CD8-positive, alpha-beta memory T cell (primary cell): Measurements from ENCODE around the gene DUS3L. TPM values are rescaled to one million over a fixed set of nuclear protein-coding genes. Genes with fewer than 3 reads are reported as not detected.
"Not testable (repeated sequence)": the region's sequence is repeated elsewhere in the genome, so short reads cannot be mapped to it uniquely, and the experiment has no call there.

Experiments
- CTCF ChIA-PET: fragments of 350-600 bp; sonication (Branson Sonifier 250); formaldehyde crosslinking; loops from one replicate; lab custom pipeline; 2021; ENCODE audit warnings: antibody characterized with exemption; lab: Charles Lee
- POLR2A ChIA-PET: fragments of 350-600 bp; sonication (Branson Sonifier 250); formaldehyde crosslinking; loops from one replicate; lab custom pipeline; 2021; ENCODE audit warnings: antibody characterized with exemption; lab: Charles Lee
- DNase-seq, 5 donors: peaks; one replicate each; pipeline versions ENCODE4 v3.0.0 to v3.0.0-alpha.2; 2020 to 2022; ENCODE audit warnings: mixed read lengths in 1 of 5
- H3K27ac ChIP-seq: one replicate; pipeline ENCODE4 v1.7.0; 2013; ENCODE audit warnings: low read depth, mild to moderate bottlenecking, low read length, moderate library complexity
- H3K27me3 ChIP-seq: 2 replicates; pipeline ENCODE4 v1.7.0; 2013; ENCODE audit warnings: low read length, mild to moderate bottlenecking; ENCODE audit not compliant: insufficient read depth, poor library complexity, severe bottlenecking
- H3K36me3 ChIP-seq: 2 replicates; pipeline ENCODE4 v1.7.0; 2013; ENCODE audit warnings: mild to moderate bottlenecking, low read length, moderate library complexity; ENCODE audit not compliant: insufficient read depth
- H3K4me1 ChIP-seq: 2 replicates; pipeline ENCODE4 v1.7.0; 2013; ENCODE audit warnings: mild to moderate bottlenecking, low read length, moderate library complexity; ENCODE audit not compliant: insufficient read depth
- H3K4me3 ChIP-seq: 2 replicates; pipeline ENCODE4 v1.7.0; 2013; ENCODE audit warnings: mild to moderate bottlenecking, low read length
- H3K9me3 ChIP-seq: 2 replicates; pipeline ENCODE4 v1.7.0; 2013; ENCODE audit warnings: mild to moderate bottlenecking, low read length
- H3K27ac Mint-ChIP-seq, 8 donors: one replicate each; pipeline ENCODE4 v1.8.0; 2020 to 2021; ENCODE audit warnings: mixed read lengths in 8 of 8, mild to moderate bottlenecking in 6 of 8, inconsistent platforms in 3 of 8, moderate library complexity in 3 of 8
- H3K27me3 Mint-ChIP-seq, 2 donors: one replicate each; pipeline ENCODE4 v1.8.0; 2020 to 2021; ENCODE audit warnings: mixed read lengths in 2 of 2, mild to moderate bottlenecking in 1 of 2, moderate library complexity in 1 of 2
- H3K36me3 Mint-ChIP-seq, 3 donors: one replicate each; pipeline ENCODE4 v1.8.0; 2020 to 2021; ENCODE audit warnings: mixed read lengths in 3 of 3, inconsistent platforms in 1 of 3, mild to moderate bottlenecking in 1 of 3
- H3K4me1 Mint-ChIP-seq, 3 donors: one replicate each; pipeline ENCODE4 v1.8.0; 2020 to 2021; ENCODE audit warnings: mixed read lengths in 3 of 3, inconsistent platforms in 1 of 3, mild to moderate bottlenecking in 1 of 3
- H3K4me3 Mint-ChIP-seq, 7 donors: one replicate each; pipeline ENCODE4 v1.8.0; 2020 to 2021; ENCODE audit warnings: mixed read lengths in 7 of 7, mild to moderate bottlenecking in 6 of 7, moderate library complexity in 4 of 7, inconsistent platforms in 2 of 7
- H3K9me3 Mint-ChIP-seq, 5 donors: one replicate each; pipeline ENCODE4 v1.8.0; 2020 to 2022; ENCODE audit warnings: mixed read lengths in 5 of 5, mild to moderate bottlenecking in 3 of 5, moderate library complexity in 2 of 5, inconsistent platforms in 1 of 5
- polyA plus RNA-seq: library from polyadenylated mRNA; unstranded; fragments of 300-500 nt; fragmentation: Illumina TruSeq; gene quantifications from one replicate; pipeline ENCODE4 v1.2.3, GENCODE V29; 2021
- total RNA-seq, 2 experiments: library from RNA; stranded (reverse); gene quantifications; one replicate each; pipeline ENCODE4 v1.2.3, GENCODE V29; 2021

DUS3L gene
- total and polyA plus RNA-seq, 3 experiments from 2014 or later = 33.2 to 93.6 (median 90.9) TPM

DNA sequence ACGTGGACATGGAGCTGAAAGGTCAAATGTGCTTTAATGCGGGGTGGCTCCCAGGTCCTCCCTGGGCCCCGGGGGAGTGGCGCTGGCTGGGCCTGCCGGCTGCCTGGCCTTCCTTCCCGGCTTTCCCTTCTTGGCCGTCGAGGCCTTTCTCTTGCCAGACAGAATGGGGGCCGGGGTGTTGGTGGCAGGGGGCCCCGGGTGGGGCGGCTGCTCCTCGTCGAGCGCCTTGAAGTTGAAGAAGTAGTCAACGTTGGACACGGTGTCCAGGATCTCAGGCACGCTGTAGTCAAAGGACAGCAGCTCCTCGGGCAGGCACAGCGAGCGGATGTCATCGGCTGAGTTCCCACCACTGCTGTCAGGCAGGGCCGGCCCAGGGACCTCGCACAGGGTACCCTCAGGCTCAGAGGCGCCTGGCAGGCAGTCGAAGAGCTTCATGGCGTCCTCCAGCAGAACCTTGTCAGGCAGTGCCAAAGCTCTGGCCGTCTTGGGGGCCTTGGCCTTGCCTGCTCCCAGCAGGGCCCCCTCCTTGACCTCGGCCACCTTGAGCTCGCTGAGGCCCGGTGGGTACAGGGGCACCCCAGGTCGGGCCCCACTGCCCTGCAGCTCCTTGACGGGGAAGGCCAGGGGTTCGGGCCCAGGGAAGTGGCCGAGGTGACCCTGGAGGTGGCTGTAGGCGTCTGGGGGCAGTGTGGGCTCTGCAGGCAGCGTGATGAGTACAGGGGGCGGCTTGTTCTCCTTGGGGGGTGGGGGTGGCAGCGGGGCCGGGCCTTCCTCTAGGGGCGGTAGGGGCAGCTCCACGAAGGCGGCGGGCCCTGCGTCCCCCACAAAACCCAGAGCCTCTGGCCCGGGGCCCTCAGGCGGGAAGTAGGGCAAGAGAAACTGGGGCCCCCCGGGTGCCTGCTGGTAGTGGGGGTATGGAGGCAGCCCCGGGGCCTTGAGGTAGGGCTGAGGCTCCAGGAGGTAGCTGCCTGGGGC, 7.7 kb downstream of the DUS3L start:
- Mint-ChIP-seq H3K36me3 (peaks cover 2 to 34% (median 4%) of the 10 kb centered on the region in 3 donors), H3K27ac (no peak overlapping the region)
- CTCF ChIA-PET = no interaction called here

DNA sequence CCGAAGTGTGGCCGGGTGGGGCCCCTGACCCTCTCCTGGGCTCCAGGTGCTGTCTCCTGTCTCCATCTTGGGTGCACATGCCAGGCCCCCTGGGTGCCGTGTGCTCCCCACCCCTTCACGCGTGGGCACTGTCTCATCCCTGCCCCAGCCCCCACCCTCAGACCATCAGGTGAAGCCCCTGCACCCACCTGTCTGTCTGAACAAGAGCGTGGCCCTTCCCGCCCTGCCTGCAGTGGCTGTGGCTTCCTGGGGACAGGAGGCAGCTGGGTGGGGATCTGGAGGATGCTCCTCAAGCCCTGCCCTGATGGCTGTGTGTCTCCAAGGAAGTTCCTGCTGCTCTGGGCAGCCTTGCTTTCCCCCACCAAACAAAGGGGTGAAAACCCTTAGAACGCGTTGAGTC, 8.6 kb downstream of the DUS3L start:
- H3K4me1 ChIP-seq = no peaks in the 10 kb centered on the region
- DNase-seq = no peak
- no peaks in the 10 kb centered on the region for H3K9me3 ChIP-seq
- no peak overlapping the region for H3K4me3 ChIP-seq
- peaks cover 0 to 28% (median 2%) of the 10 kb centered on the region in 3 donors for H3K36me3 Mint-ChIP-seq
- no peaks in the 10 kb centered on the region for H3K9me3 Mint-ChIP-seq
- no peak overlapping the region for H3K27ac Mint-ChIP-seq
- H3K27ac ChIP-seq = no peak overlapping the region
- CTCF ChIA-PET = no interaction called here
- no peaks in the 10 kb centered on the region for H3K27me3 ChIP-seq
- H3K36me3 ChIP-seq = peaks cover 10% of the 10 kb centered on the region
- no peaks in the 10 kb centered on the region for H3K4me1 Mint-ChIP-seq
- H3K4me3 Mint-ChIP-seq = no peak overlapping the region
- POLR2A ChIA-PET = no interaction called here
- H3K27me3 Mint-ChIP-seq = no peaks in the 10 kb centered on the region

More for the DNA sequence above, 7.7 kb downstream of the DUS3L start:
- no peaks in the 10 kb centered on the region for H3K4me1 ChIP-seq
- H3K4me3 ChIP-seq = no peak overlapping the region
- Mint-ChIP-seq H3K4me3 (no peak overlapping the region), H3K9me3 (no peaks in the 10 kb centered on the region), H3K4me1 (peaks cover 0 to under 1% (median 0%) of the 10 kb centered on the region in 3 donors), H3K27me3 (no peaks in the 10 kb centered on the region)
- H3K27ac ChIP-seq = no peak overlapping the region
- H3K36me3 ChIP-seq = peaks cover 17% of the 10 kb centered on the region
- H3K9me3 ChIP-seq = no peaks in the 10 kb centered on the region
- no peaks in the 10 kb centered on the region for H3K27me3 ChIP-seq
- POLR2A ChIA-PET = no interaction called here
- no peak for DNase-seq

DNA sequence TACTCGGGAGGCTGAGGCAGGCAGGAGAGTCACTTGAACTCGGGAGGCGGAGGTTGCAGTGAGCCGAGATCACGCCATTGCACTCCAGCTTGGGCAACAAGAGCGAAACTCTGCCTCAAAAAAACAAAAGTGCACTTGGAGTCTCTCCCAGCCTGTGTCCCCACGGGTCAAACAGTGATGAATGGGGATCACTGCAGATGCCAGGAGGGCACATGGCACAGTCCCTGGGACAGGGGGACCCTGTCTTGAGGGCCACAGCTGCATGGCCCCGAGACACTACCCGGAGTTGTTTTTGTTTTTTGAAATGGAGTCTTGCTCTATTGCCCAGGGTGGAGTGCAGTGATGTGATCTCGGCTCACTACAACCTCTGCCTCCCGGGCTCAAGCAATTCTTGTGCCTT, 10.0 kb downstream of the DUS3L start:
- H3K9me3 ChIP-seq, DNase-seq, H3K4me1 Mint-ChIP-seq, H3K27me3 ChIP-seq, H3K36me3 ChIP-seq, H3K27ac Mint-ChIP-seq, H3K4me3 Mint-ChIP-seq, H3K4me3 ChIP-seq, CTCF ChIA-PET, POLR2A ChIA-PET, H3K9me3 Mint-ChIP-seq, H3K27ac ChIP-seq, H3K27me3 Mint-ChIP-seq, H3K4me1 ChIP-seq: not testable (repeated sequence)
- peaks cover 0 to 17% (median 2%) of the 10 kb centered on the region in 3 donors for H3K36me3 Mint-ChIP-seq

DNA sequence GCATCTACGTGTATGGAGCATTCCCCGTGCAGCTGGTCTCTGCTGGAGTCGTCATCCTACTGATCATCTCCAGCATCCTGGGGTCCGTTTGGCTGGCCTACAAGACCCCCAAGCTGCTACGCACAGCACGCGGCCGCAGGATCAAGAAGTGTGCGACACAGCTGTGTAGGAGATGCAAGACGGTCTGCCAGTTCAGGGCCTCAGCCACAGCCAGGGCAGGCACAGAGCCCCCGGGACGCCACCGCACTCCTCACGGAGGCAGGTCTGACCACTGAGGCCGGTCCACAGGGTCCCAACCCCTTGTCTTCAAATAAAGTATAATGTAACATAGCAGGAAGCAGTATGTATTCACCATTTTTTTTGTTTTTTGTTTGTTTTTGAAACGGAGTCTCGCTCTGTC, 12.6 kb downstream of the DUS3L start:
- CTCF ChIA-PET = no interaction called here

GRCh38 chr19:5775668-5776309, 15.2 kb downstream of the DUS3L start:
- Mint-ChIP-seq H3K36me3 (no peaks in the 10 kb centered on the region), H3K27me3 (peaks cover 0 to 6% of the 10 kb centered on the region in 2 donors), H3K4me1 (no peaks in the 10 kb centered on the region), H3K4me3 (peak overlapping the region in 1 of 7 donors; percentile 59), H3K27ac (no peak overlapping the region), H3K9me3 (no peaks in the 10 kb centered on the region)
- H3K36me3 ChIP-seq = no peaks in the 10 kb centered on the region
- no peak overlapping the region for H3K27ac ChIP-seq
- no peaks in the 10 kb centered on the region for H3K9me3 ChIP-seq
- DNase-seq = no peak
- H3K27me3 ChIP-seq = no peaks in the 10 kb centered on the region
- H3K4me3 ChIP-seq = no peak overlapping the region
- CTCF ChIA-PET = no interaction called here
- no peaks in the 10 kb centered on the region for H3K4me1 ChIP-seq
- POLR2A ChIA-PET = no interaction called here

More for the DNA sequence above, 12.6 kb downstream of the DUS3L start:
- no peak overlapping the region for H3K27ac ChIP-seq
- no peaks in the 10 kb centered on the region for H3K9me3 Mint-ChIP-seq
- no peaks in the 10 kb centered on the region for H3K36me3 Mint-ChIP-seq
- H3K4me3 ChIP-seq = no peak overlapping the region
- no peaks in the 10 kb centered on the region for H3K4me1 Mint-ChIP-seq
- H3K27ac Mint-ChIP-seq = no peak overlapping the region
- H3K36me3 ChIP-seq = no peaks in the 10 kb centered on the region
- POLR2A ChIA-PET = no interaction called here
- no peaks in the 10 kb centered on the region for H3K4me1 ChIP-seq
- no peak for DNase-seq
- no peaks in the 10 kb centered on the region for H3K27me3 ChIP-seq
- no peaks in the 10 kb centered on the region for H3K9me3 ChIP-seq
- H3K27me3 Mint-ChIP-seq = peaks cover 0 to 3% of the 10 kb centered on the region in 2 donors
- H3K4me3 Mint-ChIP-seq = no peak overlapping the region

DNA sequence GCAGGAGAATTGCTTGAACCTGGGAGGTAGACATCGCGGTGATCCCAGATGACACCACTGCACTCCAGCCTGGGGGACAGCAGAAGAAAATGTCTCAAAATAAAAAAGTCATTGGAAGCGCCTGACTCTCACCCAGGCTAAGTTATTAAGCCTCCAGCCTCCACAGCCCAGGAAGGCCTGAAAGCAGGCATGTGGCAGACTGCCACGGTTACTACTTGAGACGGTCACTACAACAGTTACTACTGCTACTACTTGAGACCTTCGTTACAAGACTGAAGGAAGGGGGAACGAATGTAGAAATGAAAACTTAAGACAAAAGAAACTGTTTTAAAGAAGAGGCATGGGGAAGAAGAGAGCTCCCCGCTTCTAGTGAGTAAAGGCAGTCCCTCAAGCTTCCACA, 16.0 kb downstream of the DUS3L start:
- Histone ChIP-seq H3K9me3 (no peaks in the 10 kb centered on the region), H3K27me3 (no peaks in the 10 kb centered on the region), H3K36me3 (no peaks in the 10 kb centered on the region), H3K27ac (no peak overlapping the region), H3K4me1 (no peaks in the 10 kb centered on the region), H3K4me3 (no peak overlapping the region)
- POLR2A ChIA-PET = no interaction called here
- H3K4me1 Mint-ChIP-seq = no peaks in the 10 kb centered on the region
- H3K36me3 Mint-ChIP-seq = no peaks in the 10 kb centered on the region
- no peak for DNase-seq
- H3K27me3 Mint-ChIP-seq = peaks cover 0 to 6% of the 10 kb centered on the region in 2 donors
- CTCF ChIA-PET = interaction anchor here (0.7 kb wide), 1 partner anchor 924 kb away, joined by 3 read pairs; no protein-coding TSS in a partner anchor
- H3K4me3 Mint-ChIP-seq = no peak overlapping the region
- H3K9me3 Mint-ChIP-seq = no peaks in the 10 kb centered on the region
- no peak overlapping the region for H3K27ac Mint-ChIP-seq

DNA sequence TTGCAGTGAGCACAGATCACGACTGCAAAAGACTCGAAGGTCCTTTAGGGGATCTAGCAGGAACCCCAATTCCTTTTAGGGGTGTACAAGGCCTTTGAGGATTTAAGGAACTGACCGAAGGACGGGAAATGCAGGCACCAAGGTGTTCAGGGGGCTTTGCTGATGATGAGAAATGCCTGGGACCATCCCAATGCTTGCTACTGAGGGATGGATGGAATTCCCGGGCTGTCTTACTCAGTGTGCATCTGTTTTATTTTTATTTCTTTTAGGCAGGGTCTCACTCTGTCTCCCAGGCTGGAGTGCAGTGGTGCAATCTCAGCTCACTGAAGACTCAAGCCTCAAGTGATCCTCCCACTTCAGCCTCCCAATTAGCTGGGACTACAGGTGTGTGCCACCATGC, 17.7 kb downstream of the DUS3L start:
- CTCF ChIA-PET = no interaction called here
- no peaks in the 10 kb centered on the region for H3K36me3 Mint-ChIP-seq
- no peaks in the 10 kb centered on the region for H3K27me3 ChIP-seq
- H3K27ac ChIP-seq = no peak overlapping the region
- peaks cover 0 to 7% of the 10 kb centered on the region in 2 donors for H3K27me3 Mint-ChIP-seq
- no peaks in the 10 kb centered on the region for H3K4me1 Mint-ChIP-seq
- no peak overlapping the region for H3K4me3 ChIP-seq
- no peaks in the 10 kb centered on the region for H3K4me1 ChIP-seq
- no peak overlapping the region for H3K27ac Mint-ChIP-seq
- DNase-seq = no peak
- no peaks in the 10 kb centered on the region for H3K36me3 ChIP-seq
- no peaks in the 10 kb centered on the region for H3K9me3 Mint-ChIP-seq
- no peaks in the 10 kb centered on the region for H3K9me3 ChIP-seq
- POLR2A ChIA-PET = no interaction called here
- H3K4me3 Mint-ChIP-seq = no peak overlapping the region

DNA sequence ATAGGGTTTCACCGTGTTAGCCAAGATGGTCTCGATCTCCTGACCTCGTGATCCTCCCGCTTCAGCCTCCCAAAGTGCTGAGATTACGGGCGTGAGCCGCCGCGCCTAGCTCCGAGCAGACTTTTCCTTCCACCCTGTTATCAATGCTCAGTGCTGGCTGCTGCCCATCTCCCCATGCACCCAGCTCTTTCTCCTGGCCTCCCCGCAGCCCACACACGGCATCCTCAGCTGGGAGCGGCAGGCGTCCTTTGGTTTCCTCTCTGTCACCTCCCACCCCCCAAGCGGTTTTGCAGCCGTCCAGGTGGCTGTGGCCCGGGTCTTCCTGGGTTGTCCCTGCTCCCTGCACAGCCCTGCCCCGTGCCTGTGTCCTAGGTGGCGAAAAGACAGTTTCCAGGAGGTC, 18.5 kb downstream of the DUS3L start:
- no peak overlapping the region for H3K4me3 Mint-ChIP-seq
- H3K4me1 Mint-ChIP-seq = no peaks in the 10 kb centered on the region
- DNase-seq = no peak
- no peak overlapping the region for H3K4me3 ChIP-seq
- no peak overlapping the region for H3K27ac ChIP-seq
- no peaks in the 10 kb centered on the region for H3K27me3 ChIP-seq
- no peaks in the 10 kb centered on the region for H3K9me3 Mint-ChIP-seq
- no peak overlapping the region for H3K27ac Mint-ChIP-seq
- H3K27me3 Mint-ChIP-seq = peaks cover 0 to 7% of the 10 kb centered on the region in 2 donors
- ChIA-PET POLR2A (no interaction called here), CTCF (no interaction called here)
- no peaks in the 10 kb centered on the region for H3K9me3 ChIP-seq
- no peaks in the 10 kb centered on the region for H3K36me3 Mint-ChIP-seq
- no peaks in the 10 kb centered on the region for H3K36me3 ChIP-seq
- no peaks in the 10 kb centered on the region for H3K4me1 ChIP-seq
